GM06990 (cell line): ENCODE results near the gene N4BP2L2.
A peak's percentile ranks its signal among the peaks of the same experiment; 100 is the strongest.

ENCODE experiments used
- DNase-seq: peaks from one replicate; pipeline ENCODE4 v3.0.0-alpha.2; 2011; ENCODE audit not compliant: insufficient read length; ENCODE audit errors: extremely low read depth
- H3K27me3 ChIP-seq: replicated peaks from 2 replicates; pipeline ENCODE4 v1.6.0; 2011; ENCODE audit warnings: low read length; ENCODE audit not compliant: control insufficient read depth, insufficient read depth
- H3K36me3 ChIP-seq: 2 replicates; pipeline ENCODE4 v1.5.1; 2011; ENCODE audit warnings: low read length; ENCODE audit not compliant: control insufficient read depth, insufficient read depth
- H3K4me3 ChIP-seq: replicated peaks from 2 replicates; pipeline ENCODE4 v1.5.1; 2011; ENCODE audit warnings: low read depth, mild to moderate bottlenecking, control low read depth, low read length
- CTCF ChIP-seq: IDR thresholded peaks from 2 replicates; pipeline ENCODE4 v1.5.1; 2011; ENCODE audit warnings: low read length, control low read depth, mild to moderate bottlenecking, inconsistent platforms; ENCODE audit not compliant: insufficient read depth, poor library complexity, severe bottlenecking

Gene N4BP2L2

GRCh38 chr13:32431361-32431760 lies 107.2 kb downstream of the N4BP2L2 start:
- no peak overlapping the region for H3K4me3 ChIP-seq
- no peak for TF ChIP-seq CTCF
- H3K36me3 ChIP-seq: no peaks in the 10 kb centered on the region
- DNase-seq: no peak
- H3K27me3 ChIP-seq: no peaks in the 10 kb centered on the region

- TF ChIP-seq CTCF: no peak
- H3K4me3 ChIP-seq: no peak overlapping the region
- no peaks in the 10 kb centered on the region for H3K36me3 ChIP-seq
- no peak for DNase-seq
- H3K27me3 ChIP-seq: no peaks in the 10 kb centered on the region
Measured at GRCh38 chr13:32430018-32430747, 108.4 kb downstream of the N4BP2L2 start.

GRCh38 chr13:32429433-32429909 lies 109.1 kb downstream of the N4BP2L2 start:
- no peak for TF ChIP-seq CTCF
- H3K36me3 ChIP-seq: no peaks in the 10 kb centered on the region

GRCh38 chr13:32428581-32429432 lies 109.8 kb downstream of the N4BP2L2 start:
- no peak for TF ChIP-seq CTCF
- no peaks in the 10 kb centered on the region for H3K27me3 ChIP-seq
- no peak for DNase-seq
- peak overlapping the region; percentile 82 for H3K4me3 ChIP-seq
- peaks cover 4% of the 10 kb centered on the region; the same call in 1 of the 2 replicates for H3K36me3 ChIP-seq

More at GRCh38 chr13:32429433-32429909, 109.1 kb downstream of the N4BP2L2 start:
- Histone ChIP-seq H3K4me3 (no peak overlapping the region; the same call in 1 of the 2 replicates), H3K27me3 (no peaks in the 10 kb centered on the region)
- DNase-seq: no peak

- TF ChIP-seq CTCF: no peak
- peak; percentile 87 for DNase-seq
- Histone ChIP-seq H3K36me3 (peaks cover 4% of the 10 kb centered on the region), H3K4me3 (peak within 1 kb of the TSS; percentile 82), H3K27me3 (no peaks in the 10 kb centered on the region)
Measured at GRCh38 chr13:32427852-32428580, 110.6 kb downstream of the N4BP2L2 start, which contains the start of gene N4BP2L1. Gene N4BP2L1 (minus strand): TSS chr13:32428130. CDS start chr13:32428082, 48 bp downstream.
